Activated T-cell treated with anti-CD3 and anti-CD28 coated beads, Interleukin-2, amount 50 U/mL, for 4 hours (primary cell): ENCODE measurements around the gene TM6SF1. TPM values are rescaled to one million over a fixed set of nuclear protein-coding genes. Genes with fewer than 3 reads are reported as not detected.

Source experiments
- ATAC-seq, 2 donors: fragments of 200-7000 bp; cut with Tn5 transposase; one replicate each; pipeline ENCODE4 v1.10.0; 2021
- DNase-seq: peaks from one replicate; pipeline ENCODE4 v3.0.0-alpha.2; 2020
- H3K27me3 Mint-ChIP-seq: one replicate; pipeline ENCODE4 v1.8.0; 2021; ENCODE audit warnings: low read depth, mixed read lengths
- H3K36me3 Mint-ChIP-seq: one replicate; pipeline ENCODE4 v1.8.0; 2022; ENCODE audit warnings: mixed read lengths; ENCODE audit not compliant: insufficient read depth
- H3K4me1 Mint-ChIP-seq: one replicate; pipeline ENCODE4 v1.8.0; 2021; ENCODE audit warnings: low read depth, mixed read lengths
- H3K4me3 Mint-ChIP-seq: one replicate; pipeline ENCODE4 v1.8.0; 2021; ENCODE audit warnings: mild to moderate bottlenecking, moderate library complexity, mixed read lengths
- H3K9me3 Mint-ChIP-seq: one replicate; pipeline ENCODE4 v1.8.0; 2021; ENCODE audit warnings: mixed read lengths
- total RNA-seq, 3 donors: library from RNA; stranded (reverse); gene quantifications; one replicate each; pipeline ENCODE4 v1.2.1, GENCODE V29; 2021

The TM6SF1 gene
- total RNA-seq, 3 donors from 2014 or later, result 0.38 to 0.63 (median 0.40) TPM

GRCh38 chr15:83102346-83102745 is 5.1 kb upstream of the TM6SF1 start:
- H3K36me3 Mint-ChIP-seq, result no peaks in the 10 kb centered on the region
- H3K9me3 Mint-ChIP-seq, result peaks cover 6% of the 10 kb centered on the region
- ATAC-seq, result no peak
- DNase-seq, result no peak
- peaks cover 3% of the 10 kb centered on the region for H3K4me1 Mint-ChIP-seq
- peaks cover 28% of the 10 kb centered on the region for H3K27me3 Mint-ChIP-seq
- no peak overlapping the region for H3K4me3 Mint-ChIP-seq

- no peaks in the 10 kb centered on the region for H3K9me3 Mint-ChIP-seq
- ATAC-seq (no peak), DNase-seq (no peak)
- no peaks in the 10 kb centered on the region for H3K36me3 Mint-ChIP-seq
- H3K4me1 Mint-ChIP-seq, result peaks cover 15% of the 10 kb centered on the region
- H3K27me3 Mint-ChIP-seq, result peaks cover 41% of the 10 kb centered on the region
- no peak overlapping the region for H3K4me3 Mint-ChIP-seq
Measured at GRCh38 chr15:83104141-83104540, 3.3 kb upstream of the TM6SF1 start.

GRCh38 chr15:83105440-83105839 is 2.0 kb upstream of the TM6SF1 start:
- Mint-ChIP-seq H3K27me3 (peaks cover 53% of the 10 kb centered on the region), H3K4me3 (peak overlapping the region; percentile 27)

GRCh38 chr15:83107841-83108181 is 366 bp downstream of the TM6SF1 start:
- ATAC-seq, result peak; percentile 20 to 29
- no peak for DNase-seq
- Mint-ChIP-seq H3K4me3 (peak overlapping the region; percentile 80), H3K27me3 (peaks cover 58% of the 10 kb centered on the region), H3K9me3 (no peaks in the 10 kb centered on the region), H3K4me1 (peaks cover 16% of the 10 kb centered on the region), H3K36me3 (no peaks in the 10 kb centered on the region)

More at GRCh38 chr15:83105440-83105839, 2.0 kb upstream of the TM6SF1 start:
- peaks cover 16% of the 10 kb centered on the region for H3K4me1 Mint-ChIP-seq
- no peak for DNase-seq
- no peak for ATAC-seq
- H3K36me3 Mint-ChIP-seq, result no peaks in the 10 kb centered on the region
- no peaks in the 10 kb centered on the region for H3K9me3 Mint-ChIP-seq

DNA sequence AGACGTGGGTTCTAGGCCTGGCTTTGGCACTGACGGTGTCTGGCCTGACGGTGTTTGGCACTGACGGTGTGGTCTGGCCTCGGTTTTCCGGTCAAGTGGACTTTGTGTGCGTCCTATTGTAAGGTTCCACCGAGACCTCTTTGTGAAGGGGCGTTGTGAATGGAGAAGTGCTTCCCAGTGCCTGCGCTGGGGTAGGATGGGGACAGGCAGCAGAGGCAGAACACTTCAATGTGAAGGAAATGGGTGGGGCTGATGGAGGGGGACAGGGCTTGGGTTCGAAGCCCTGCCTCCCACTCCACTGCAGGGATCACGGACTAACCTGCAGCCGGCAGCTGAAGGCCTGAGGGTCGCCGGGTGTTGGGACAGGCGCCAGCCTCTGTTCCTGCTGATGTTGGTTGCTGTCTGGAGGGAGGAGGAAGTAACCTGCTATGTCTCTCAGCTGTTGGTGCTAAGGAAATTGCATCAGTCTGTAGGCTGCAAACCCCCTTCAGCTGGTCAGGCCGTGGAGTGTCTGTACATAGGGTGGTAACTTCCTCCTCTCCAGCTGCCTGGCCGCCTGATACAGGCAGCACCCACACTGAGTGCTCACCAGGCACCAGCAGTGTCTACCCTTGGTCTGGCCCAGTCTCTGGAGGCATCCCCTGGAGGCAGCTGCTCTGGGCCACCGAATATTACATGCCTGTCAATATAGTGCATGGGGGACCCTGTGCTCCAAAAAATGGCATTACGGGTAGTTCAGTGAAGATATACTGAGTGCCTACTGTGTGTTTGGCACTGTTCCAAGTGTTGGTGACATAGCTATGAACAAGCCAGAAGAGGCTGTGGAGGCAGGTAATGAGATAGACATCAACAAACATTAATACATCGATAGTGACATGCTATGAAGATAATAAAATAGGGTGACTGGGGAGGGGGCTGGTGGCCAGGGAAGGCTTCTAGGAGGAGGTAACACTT is 1.1 kb downstream of the TM6SF1 start:
- DNase-seq (no peak), ATAC-seq (peak; percentile 28 to 33)
- peaks cover 58% of the 10 kb centered on the region for H3K27me3 Mint-ChIP-seq
- peak overlapping the region; percentile 80 for H3K4me3 Mint-ChIP-seq
- no peaks in the 10 kb centered on the region for H3K9me3 Mint-ChIP-seq
- peaks cover 16% of the 10 kb centered on the region for H3K4me1 Mint-ChIP-seq
- no peaks in the 10 kb centered on the region for H3K36me3 Mint-ChIP-seq

DNA sequence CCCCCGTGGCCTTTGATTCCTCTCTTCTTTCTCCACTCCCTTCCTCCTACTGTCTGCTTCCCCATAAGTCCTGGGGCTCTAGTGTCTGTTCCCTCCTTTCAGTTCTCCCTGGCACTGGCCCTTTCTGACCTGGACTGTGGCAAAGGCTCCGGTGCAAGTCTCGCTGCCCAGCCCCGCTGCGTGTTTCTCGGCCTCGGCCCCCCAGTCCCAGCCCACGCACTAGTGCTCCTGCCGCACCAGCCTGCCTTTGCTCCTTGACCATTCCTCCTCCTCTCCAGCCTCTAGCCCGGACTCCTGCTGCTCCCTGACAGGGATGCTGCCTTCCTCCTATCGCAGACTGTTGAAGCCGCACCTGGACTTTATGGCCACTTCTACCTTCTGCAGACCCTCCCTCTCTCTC is 2.1 kb downstream of the TM6SF1 start:
- H3K27me3 Mint-ChIP-seq, result peaks cover 49% of the 10 kb centered on the region
- DNase-seq (no peak), ATAC-seq (no peak)
- H3K9me3 Mint-ChIP-seq, result no peaks in the 10 kb centered on the region
- H3K4me3 Mint-ChIP-seq, result no peak overlapping the region
- H3K36me3 Mint-ChIP-seq, result no peaks in the 10 kb centered on the region
- H3K4me1 Mint-ChIP-seq, result peaks cover 16% of the 10 kb centered on the region

- ATAC-seq (no peak), DNase-seq (no peak)
- Mint-ChIP-seq H3K27me3 (peaks cover 45% of the 10 kb centered on the region), H3K4me1 (peaks cover 16% of the 10 kb centered on the region), H3K4me3 (no peak overlapping the region), H3K9me3 (no peaks in the 10 kb centered on the region), H3K36me3 (no peaks in the 10 kb centered on the region)
Measured at GRCh38 chr15:83110381-83110780, 2.9 kb downstream of the TM6SF1 start.

GRCh38 chr15:83111149-83111548 is 3.7 kb downstream of the TM6SF1 start:
- ATAC-seq, result no peak
- Mint-ChIP-seq H3K27me3 (peaks cover 40% of the 10 kb centered on the region), H3K9me3 (no peaks in the 10 kb centered on the region), H3K4me1 (peaks cover 16% of the 10 kb centered on the region), H3K36me3 (peaks cover 1% of the 10 kb centered on the region), H3K4me3 (no peak overlapping the region)
- DNase-seq, result no peak

DNA sequence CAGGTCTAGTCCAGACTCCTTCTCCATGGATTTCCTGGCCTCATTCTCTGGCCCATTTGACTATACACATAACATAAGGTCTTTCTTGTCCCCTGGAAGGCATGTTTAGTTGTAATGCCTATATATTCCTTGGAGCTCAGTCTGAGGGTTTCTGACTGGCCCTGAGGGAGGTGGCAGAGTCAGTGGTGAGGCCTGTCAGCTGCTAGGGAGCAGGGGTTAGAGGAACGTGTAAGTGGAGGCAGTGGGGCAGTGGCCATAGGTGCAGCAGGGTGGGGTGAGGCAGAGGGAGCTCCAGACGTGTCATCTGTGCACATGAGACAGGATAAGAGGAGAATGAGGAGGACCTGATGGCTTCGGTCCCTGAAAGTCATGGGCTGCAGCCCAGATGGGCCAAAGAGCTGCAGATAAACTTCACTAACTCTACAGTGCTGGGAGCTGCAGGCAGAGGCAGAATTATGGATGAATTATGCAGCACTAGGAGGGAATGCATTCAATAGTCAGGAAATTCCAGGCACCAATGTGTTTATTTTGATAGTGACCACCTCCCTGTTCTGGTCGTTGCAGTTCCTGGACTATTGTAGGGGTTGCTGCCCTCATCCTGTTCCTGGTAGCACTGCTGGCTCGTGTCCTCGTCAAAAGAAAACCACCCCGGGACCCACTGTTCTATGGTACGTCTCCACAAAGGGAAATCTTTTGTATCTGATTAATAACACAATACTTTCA is 4.9 kb downstream of the TM6SF1 start:
- peaks cover 34% of the 10 kb centered on the region for H3K27me3 Mint-ChIP-seq
- peaks cover 13% of the 10 kb centered on the region for H3K4me1 Mint-ChIP-seq
- DNase-seq, result no peak
- no peak overlapping the region for H3K4me3 Mint-ChIP-seq
- no peak for ATAC-seq
- peaks cover 1% of the 10 kb centered on the region for H3K36me3 Mint-ChIP-seq
- H3K9me3 Mint-ChIP-seq, result no peaks in the 10 kb centered on the region

DNA sequence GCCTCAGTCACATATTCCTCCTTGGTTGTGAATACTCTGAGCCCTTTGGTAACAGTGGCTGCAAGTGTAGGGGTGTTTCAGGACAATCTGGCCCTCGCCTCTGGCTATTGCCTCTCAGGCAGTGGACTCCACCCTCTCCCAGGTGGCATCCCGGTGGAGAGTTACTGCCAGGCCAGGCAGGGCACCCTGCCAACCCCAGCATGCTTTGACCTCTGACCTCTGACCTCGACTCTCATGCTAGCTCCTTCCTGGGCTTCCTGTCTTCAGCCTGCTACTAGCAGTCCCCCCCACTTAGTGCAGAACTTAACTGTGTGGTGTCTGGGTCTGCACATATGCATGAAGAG is 5.5 kb downstream of the TM6SF1 start:
- Mint-ChIP-seq H3K36me3 (peaks cover 1% of the 10 kb centered on the region), H3K4me3 (no peak overlapping the region), H3K4me1 (peaks cover 13% of the 10 kb centered on the region), H3K9me3 (no peaks in the 10 kb centered on the region), H3K27me3 (peaks cover 34% of the 10 kb centered on the region)
- ATAC-seq (no peak), DNase-seq (no peak)

DNA sequence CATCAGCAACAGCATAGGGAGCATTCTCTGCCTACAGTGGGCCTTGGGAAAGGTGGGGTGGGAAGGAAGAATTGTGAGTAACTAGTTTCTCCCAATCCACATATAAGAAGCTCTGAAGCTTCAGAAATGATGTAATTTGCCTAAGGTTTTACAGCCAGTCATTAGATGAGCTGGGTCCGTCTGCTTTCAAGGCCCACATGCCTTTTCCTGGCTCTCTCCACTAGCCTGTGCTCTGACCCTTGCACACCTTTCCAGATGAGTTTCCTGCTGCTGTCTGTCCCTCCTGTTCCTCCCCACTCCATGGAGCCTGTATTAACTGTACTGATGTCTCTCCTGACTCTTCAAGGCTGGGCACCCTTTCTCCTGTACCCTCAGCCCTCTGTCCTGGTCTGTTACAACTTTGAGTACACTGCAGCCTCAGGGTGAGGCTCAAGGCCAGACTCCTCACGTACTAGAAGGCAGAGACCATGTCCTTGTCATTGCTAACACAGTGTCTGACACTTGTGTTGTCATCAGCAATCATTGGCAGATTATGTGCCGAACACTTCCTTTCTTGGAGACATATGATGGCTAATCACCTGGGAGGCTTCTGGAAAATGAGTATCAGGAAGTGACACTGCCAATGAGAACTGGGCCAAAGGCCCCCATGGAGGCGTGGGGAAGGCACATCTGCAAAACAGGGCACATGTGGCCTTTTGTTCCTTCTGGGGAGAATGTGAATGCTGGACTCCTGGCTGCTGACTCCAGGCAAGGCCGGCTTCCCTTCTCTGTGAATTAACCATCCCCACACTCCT is 6.6 kb downstream of the TM6SF1 start:
- Mint-ChIP-seq H3K4me1 (peaks cover 2% of the 10 kb centered on the region), H3K27me3 (peaks cover 22% of the 10 kb centered on the region), H3K4me3 (no peak overlapping the region), H3K36me3 (peaks cover 1% of the 10 kb centered on the region), H3K9me3 (no peaks in the 10 kb centered on the region)
- ATAC-seq (no peak), DNase-seq (no peak)

GRCh38 chr15:83114856-83115255 is 7.4 kb downstream of the TM6SF1 start:
- H3K36me3 Mint-ChIP-seq, result peaks cover 1% of the 10 kb centered on the region
- ATAC-seq, result no peak
- H3K27me3 Mint-ChIP-seq, result peaks cover 14% of the 10 kb centered on the region
- no peaks in the 10 kb centered on the region for H3K4me1 Mint-ChIP-seq
- H3K4me3 Mint-ChIP-seq, result no peak overlapping the region
- DNase-seq, result no peak
- H3K9me3 Mint-ChIP-seq, result no peaks in the 10 kb centered on the region

- peaks cover 10% of the 10 kb centered on the region for H3K27me3 Mint-ChIP-seq
- H3K4me3 Mint-ChIP-seq, result no peak overlapping the region
- no peaks in the 10 kb centered on the region for H3K4me1 Mint-ChIP-seq
- DNase-seq, result no peak
- peaks cover 1% of the 10 kb centered on the region for H3K36me3 Mint-ChIP-seq
- no peak for ATAC-seq
- no peaks in the 10 kb centered on the region for H3K9me3 Mint-ChIP-seq
Measured at GRCh38 chr15:83115410-83115809, 8.0 kb downstream of the TM6SF1 start.

- no peaks in the 10 kb centered on the region for H3K9me3 Mint-ChIP-seq
- H3K4me3 Mint-ChIP-seq, result no peak overlapping the region
- peaks cover 1% of the 10 kb centered on the region for H3K36me3 Mint-ChIP-seq
- DNase-seq (no peak), ATAC-seq (peak in 1 of 2 donors; percentile 68)
- H3K27me3 Mint-ChIP-seq, result peaks cover 6% of the 10 kb centered on the region
- no peaks in the 10 kb centered on the region for H3K4me1 Mint-ChIP-seq
Measured at GRCh38 chr15:83115831-83116565, 8.6 kb downstream of the TM6SF1 start.
